ENCODE data around the gene RNF8.

The RNF8 gene

DNA sequence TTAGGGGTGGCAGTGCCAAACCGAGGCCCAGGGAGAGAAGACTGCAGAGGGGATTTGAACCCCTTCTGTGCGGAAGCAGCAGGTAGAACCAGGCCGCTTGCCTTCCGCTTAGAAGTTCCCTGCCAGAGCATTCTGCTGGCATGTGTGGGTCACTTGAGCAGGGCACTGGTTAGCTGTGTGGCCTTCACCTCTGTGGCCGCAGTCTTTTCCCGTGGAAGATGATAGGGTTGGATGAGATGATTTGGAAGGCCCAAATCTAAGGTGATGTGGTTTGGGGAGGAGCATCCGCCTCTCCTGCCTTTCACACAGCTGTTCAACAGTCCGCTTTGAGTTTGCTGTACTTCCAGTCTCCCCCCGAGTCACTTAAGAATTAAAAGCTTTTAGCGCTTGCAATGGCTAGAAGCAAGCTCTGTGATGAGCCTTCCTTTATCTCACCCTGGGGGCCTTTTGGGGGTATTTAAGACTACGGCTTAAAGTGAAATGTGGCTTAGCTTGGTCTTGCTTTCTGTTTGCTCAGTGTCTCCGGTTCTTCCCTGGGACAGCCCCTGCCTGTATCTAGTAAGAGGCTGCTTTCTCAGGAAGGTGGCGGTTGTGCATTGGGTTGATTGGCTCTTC is 80.0 kb downstream of the RNF8 start:
- TF ChIP-seq GABPA (IDR thresholded peaks at IDR 0.05; ENCODE audit: low read depth) = no peak
- TF ChIP-seq REST (IDR thresholded peaks at IDR 0.05; ENCODE audit: insufficient replicate concordance, low read depth) = no peak
- no peak for TF ChIP-seq POLR2AphosphoS5 (IDR thresholded peaks at IDR 0.05; ENCODE audit: low read depth)
- TF ChIP-seq, protein P1, sequence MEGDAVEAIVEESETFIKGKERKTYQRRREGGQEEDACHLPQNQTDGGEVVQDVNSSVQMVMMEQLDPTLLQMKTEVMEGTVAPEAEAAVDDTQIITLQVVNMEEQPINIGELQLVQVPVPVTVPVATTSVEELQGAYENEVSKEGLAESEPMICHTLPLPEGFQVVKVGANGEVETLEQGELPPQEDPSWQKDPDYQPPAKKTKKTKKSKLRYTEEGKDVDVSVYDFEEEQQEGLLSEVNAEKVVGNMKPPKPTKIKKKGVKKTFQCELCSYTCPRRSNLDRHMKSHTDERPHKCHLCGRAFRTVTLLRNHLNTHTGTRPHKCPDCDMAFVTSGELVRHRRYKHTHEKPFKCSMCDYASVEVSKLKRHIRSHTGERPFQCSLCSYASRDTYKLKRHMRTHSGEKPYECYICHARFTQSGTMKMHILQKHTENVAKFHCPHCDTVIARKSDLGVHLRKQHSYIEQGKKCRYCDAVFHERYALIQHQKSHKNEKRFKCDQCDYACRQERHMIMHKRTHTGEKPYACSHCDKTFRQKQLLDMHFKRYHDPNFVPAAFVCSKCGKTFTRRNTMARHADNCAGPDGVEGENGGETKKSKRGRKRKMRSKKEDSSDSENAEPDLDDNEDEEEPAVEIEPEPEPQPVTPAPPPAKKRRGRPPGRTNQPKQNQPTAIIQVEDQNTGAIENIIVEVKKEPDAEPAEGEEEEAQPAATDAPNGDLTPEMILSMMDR (IDR thresholded peaks at IDR 0.05; ENCODE audit: insufficient read depth, low read length) = no peak
- no peak for TF ChIP-seq SPI1 (IDR thresholded peaks at IDR 0.05; ENCODE audit: borderline replicate concordance, low read depth)
- Histone ChIP-seq H3K27me3 (ENCODE audit: insufficient read depth, poor library complexity, severe bottlenecking) (no peaks in the 10 kb centered on the region), H3K27ac (replicated peaks) (peak overlapping the region; percentile 71), H3K4me3 (replicated peaks; ENCODE audit: insufficient read depth, low read length) (peak overlapping the region; percentile 72)
- DNase-seq (ENCODE audit: low read depth in 1 of 2, low spot score in 1 of 2) = peak; percentile 23 to 25

DNA sequence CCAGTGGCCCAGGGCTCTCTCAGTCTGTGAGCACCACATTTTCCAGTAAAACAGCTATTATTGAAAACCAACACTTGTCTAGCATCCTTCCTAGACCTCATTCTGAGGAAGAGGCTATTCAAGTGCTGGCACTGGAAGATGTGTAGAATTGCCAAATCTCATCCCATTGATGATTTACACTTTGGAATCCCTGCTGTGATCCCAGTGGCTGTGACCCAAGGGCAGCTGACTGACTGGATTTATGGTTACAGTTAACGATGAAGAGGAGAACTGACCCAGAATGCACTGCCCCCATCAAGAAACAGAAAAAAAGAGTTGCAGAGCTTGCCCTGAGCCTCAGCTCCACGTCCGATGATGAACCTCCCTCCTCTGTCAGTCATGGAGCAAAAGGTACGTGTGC is 81.6 kb downstream of the RNF8 start:
- no peak for TF ChIP-seq GABPA (IDR thresholded peaks at IDR 0.05; ENCODE audit: low read depth)
- TF ChIP-seq SPI1 (IDR thresholded peaks at IDR 0.05; ENCODE audit: borderline replicate concordance, low read depth) = no peak
- TF ChIP-seq REST (IDR thresholded peaks at IDR 0.05; ENCODE audit: insufficient replicate concordance, low read depth) = no peak
- TF ChIP-seq POLR2AphosphoS5 (IDR thresholded peaks at IDR 0.05; ENCODE audit: low read depth) = no peak
- TF ChIP-seq, protein P1 (IDR thresholded peaks at IDR 0.05; ENCODE audit: insufficient read depth, low read length) = no peak
- Histone ChIP-seq H3K27me3 (ENCODE audit: insufficient read depth, poor library complexity, severe bottlenecking) (no peaks in the 10 kb centered on the region), H3K4me3 (replicated peaks; ENCODE audit: insufficient read depth, low read length) (no peak overlapping the region), H3K27ac (replicated peaks) (no peak overlapping the region)
- DNase-seq (ENCODE audit: low read depth in 1 of 2, low spot score in 1 of 2) = no peak

DNA sequence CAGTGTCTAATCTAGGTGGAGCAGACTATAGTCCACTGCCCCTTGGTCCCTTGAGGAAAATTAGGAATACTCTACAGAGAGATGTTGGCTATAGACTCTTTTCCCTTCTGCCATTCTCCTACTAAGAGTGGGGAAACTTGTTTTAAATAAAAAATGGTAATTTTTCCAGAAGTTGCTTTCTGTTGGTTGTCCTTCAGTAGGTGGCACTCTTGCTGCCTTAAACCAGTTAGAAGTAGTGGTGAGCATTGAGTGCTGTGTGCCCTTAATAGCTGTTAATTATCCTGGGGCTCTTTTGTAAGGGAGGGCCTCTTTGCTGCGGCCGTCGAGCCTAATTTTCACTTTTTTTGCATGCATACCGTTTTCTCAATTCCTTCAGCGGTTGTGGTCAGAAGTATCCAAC is 82.0 kb downstream of the RNF8 start:
- TF ChIP-seq REST (IDR thresholded peaks at IDR 0.05; ENCODE audit: insufficient replicate concordance, low read depth) (no peak), SPI1 (IDR thresholded peaks at IDR 0.05; ENCODE audit: borderline replicate concordance, low read depth) (no peak), POLR2AphosphoS5 (IDR thresholded peaks at IDR 0.05; ENCODE audit: low read depth) (no peak), GABPA (IDR thresholded peaks at IDR 0.05; ENCODE audit: low read depth) (no peak)
- TF ChIP-seq, protein P1 (IDR thresholded peaks at IDR 0.05; ENCODE audit: insufficient read depth, low read length) = no peak
- Histone ChIP-seq H3K4me3 (replicated peaks; ENCODE audit: insufficient read depth, low read length) (no peak overlapping the region), H3K27me3 (ENCODE audit: insufficient read depth, poor library complexity, severe bottlenecking) (no peaks in the 10 kb centered on the region), H3K27ac (replicated peaks) (no peak overlapping the region)
- no peak for DNase-seq (ENCODE audit: low read depth in 1 of 2, low spot score in 1 of 2)
